ENCODE data around the gene SLC18B1. TPM values are rescaled to one million over a fixed set of nuclear protein-coding genes. Genes with fewer than 3 reads are reported as not detected.

The SLC18B1 gene
- total RNA-seq, 3 donors from 2014 or later (not counting 1 experiment from before 2014, with no cell fraction given) = 2.5 to 3.6 (median 3.0) TPM

GRCh38 chr6:132725947-132726607, 72.4 kb downstream of the SLC18B1 start:
- no peak for TF ChIP-seq CTCF (IDR thresholded peaks at IDR 0.05)
- Mint-ChIP-seq H3K4me1 (no peaks in the 10 kb centered on the region), H3K9me3 (no peaks in the 10 kb centered on the region), H3K27ac (no peak overlapping the region), H3K4me3 (no peak overlapping the region), H3K27me3 (ENCODE audit: low read depth in 2 of 2) (no peaks in the 10 kb centered on the region), H3K36me3 (no peaks in the 10 kb centered on the region)
- no peak for ATAC-seq
- WGBS (ENCODE audit: insufficient coverage) = 46% methylated on average over 5 of the region's 6 CpGs
- Histone ChIP-seq H3K36me3 (ENCODE audit: control insufficient read depth, insufficient read depth, low read length) (no peaks in the 10 kb centered on the region), H3K4me1 (ENCODE audit: control insufficient read depth, insufficient read depth, low read length) (no peaks in the 10 kb centered on the region), H3K27me3 (ENCODE audit: control insufficient read depth, insufficient read depth, low read length) (no peaks in the 10 kb centered on the region), H3K9me3 (ENCODE audit: control insufficient read depth, insufficient read depth, low read length) (no peaks in the 10 kb centered on the region), H3K27ac (ENCODE audit: low read length) (no peak overlapping the region), H3K4me3 (ENCODE audit: low read length) (no peak overlapping the region)
- intact Hi-C loops (cut with micrococcal nuclease) = no loop called here
- DNase-seq = no peak

- no peak overlapping the region for H3K4me3 Mint-ChIP-seq
- H3K36me3 Mint-ChIP-seq = no peaks in the 10 kb centered on the region
- 94% methylated on average over 4 of the region's 6 CpGs for WGBS (ENCODE audit: insufficient coverage)
These were observed 73.0 kb downstream of the SLC18B1 start for GRCh38 chr6:132725471-132725870.

GRCh38 chr6:132719736-132720448, 78.5 kb downstream of the SLC18B1 start:
- Mint-ChIP-seq H3K9me3 (no peaks in the 10 kb centered on the region), H3K36me3 (no peaks in the 10 kb centered on the region), H3K4me3 (no peak overlapping the region), H3K4me1 (no peaks in the 10 kb centered on the region), H3K27me3 (ENCODE audit: low read depth in 2 of 2) (peaks cover 2 to 7% of the 10 kb centered on the region in 2 donors), H3K27ac (no peak overlapping the region)
- no peak overlapping the region for H3K4me3 ChIP-seq (ENCODE audit: low read length)
- no peaks in the 10 kb centered on the region for H3K9me3 ChIP-seq (ENCODE audit: control insufficient read depth, insufficient read depth, low read length)
- no peaks in the 10 kb centered on the region for H3K36me3 ChIP-seq (ENCODE audit: control insufficient read depth, insufficient read depth, low read length)
- H3K4me1 ChIP-seq (ENCODE audit: control insufficient read depth, insufficient read depth, low read length) = no peaks in the 10 kb centered on the region
- TF ChIP-seq CTCF (IDR thresholded peaks at IDR 0.05) = no peak
- no peak for ATAC-seq
- no peak for DNase-seq
- intact Hi-C loops (cut with micrococcal nuclease) = no loop called here
- H3K27me3 ChIP-seq (ENCODE audit: control insufficient read depth, insufficient read depth, low read length) = no peaks in the 10 kb centered on the region
- WGBS (ENCODE audit: insufficient coverage) = 96% methylated on average over 4 of the region's 10 CpGs
- H3K27ac ChIP-seq (ENCODE audit: low read length) = no peak overlapping the region

More at GRCh38 chr6:132725471-132725870, 73.0 kb downstream of the SLC18B1 start:
- TF ChIP-seq CTCF (IDR thresholded peaks at IDR 0.05) = no peak
- Mint-ChIP-seq H3K4me1 (no peaks in the 10 kb centered on the region), H3K9me3 (no peaks in the 10 kb centered on the region), H3K27ac (no peak overlapping the region), H3K27me3 (ENCODE audit: low read depth in 2 of 2) (no peaks in the 10 kb centered on the region)
- no peaks in the 10 kb centered on the region for H3K4me1 ChIP-seq (ENCODE audit: control insufficient read depth, insufficient read depth, low read length)
- H3K9me3 ChIP-seq (ENCODE audit: control insufficient read depth, insufficient read depth, low read length) = no peaks in the 10 kb centered on the region
- H3K27ac ChIP-seq (ENCODE audit: low read length) = no peak overlapping the region
- no peaks in the 10 kb centered on the region for H3K27me3 ChIP-seq (ENCODE audit: control insufficient read depth, insufficient read depth, low read length)
- no peak for ATAC-seq
- H3K4me3 ChIP-seq (ENCODE audit: low read length) = no peak overlapping the region
- no peak for DNase-seq
- no peaks in the 10 kb centered on the region for H3K36me3 ChIP-seq (ENCODE audit: control insufficient read depth, insufficient read depth, low read length)
- intact Hi-C loops (cut with micrococcal nuclease) = no loop called here

Other genes starting within 250 kb of the SLC18B1 start
- not detected for gene TAAR8, start 246.0 kb downstream of the SLC18B1 start, total RNA-seq
- not detected for gene TAAR6, start 228.3 kb downstream of the SLC18B1 start, total RNA-seq
- not detected for gene TAAR5, start 208.9 kb downstream of the SLC18B1 start, total RNA-seq
- gene TAAR2, start 174.4 kb downstream of the SLC18B1 start, total RNA-seq = not detected
- not detected for gene TAAR1, start 139.5 kb downstream of the SLC18B1 start, total RNA-seq
- 1 to 10 TPM in 2 of 3 donors, not detected in 1; 1.1 to 1.6 TPM for gene VNN1, start 84.6 kb downstream of the SLC18B1 start, total RNA-seq
- 10 to 100 TPM; 20.3 to 31.9 (median 25.4) TPM for gene VNN2, start 40.7 kb downstream of the SLC18B1 start, total RNA-seq
- gene RPS12, start 15.9 kb upstream of the SLC18B1 start, total RNA-seq = 100 to 1,000 TPM; 585 to 801 (median 769) TPM

Measured in natural killer cell (primary cell).